ENCODE data around the gene MTLN.
"Not testable (repeated sequence)": the region's sequence is repeated elsewhere in the genome, so short reads cannot be mapped to it uniquely, and the experiment has no call there.

MTLN gene

DNA sequence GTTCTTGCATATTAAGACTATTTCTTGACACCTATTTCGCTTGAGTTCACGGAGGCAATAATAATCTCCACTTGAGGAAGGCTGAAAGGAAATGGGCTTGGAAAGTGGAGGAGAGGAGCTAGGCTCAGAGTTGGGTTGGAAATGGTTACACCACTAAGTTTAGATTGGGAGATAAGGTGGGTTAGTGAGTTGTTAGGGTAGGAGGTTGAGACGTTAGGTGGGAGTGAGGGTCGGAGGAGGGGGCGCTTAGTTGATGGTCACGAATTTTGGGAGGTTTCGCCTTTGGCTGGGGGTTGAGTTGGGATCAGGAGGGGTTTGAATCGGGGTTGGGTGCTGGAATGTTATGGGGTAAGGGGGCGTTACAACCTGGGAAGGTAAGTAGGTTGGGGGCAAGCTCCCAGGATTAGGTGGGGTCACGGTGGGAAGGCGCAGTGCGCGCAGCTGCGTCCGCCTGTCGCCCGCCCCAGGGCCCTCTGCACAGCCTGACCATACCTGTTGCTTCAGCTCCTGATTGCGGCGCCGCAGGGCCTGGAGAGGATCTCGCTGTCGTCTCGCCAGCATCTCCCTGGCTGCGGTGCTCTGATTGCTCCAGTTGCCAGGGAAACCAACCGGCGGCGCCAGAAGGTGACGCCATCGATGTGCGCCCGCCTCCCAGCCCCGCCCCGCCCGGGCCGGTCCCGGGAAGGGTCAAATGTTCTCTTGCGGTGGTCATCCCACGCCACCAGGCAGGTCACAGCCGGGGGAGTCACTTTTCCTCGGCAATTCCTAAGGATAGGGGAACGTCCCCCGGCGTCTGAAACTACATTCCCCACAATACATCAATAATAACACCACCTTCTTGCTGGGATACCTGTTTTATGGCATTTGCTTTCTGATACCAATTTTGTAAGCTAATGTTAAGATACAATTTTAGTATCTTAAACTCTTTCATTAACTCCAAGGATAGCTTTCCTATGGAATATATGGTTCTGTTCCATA is 7.7 kb downstream of the MTLN start, which contains the start of gene NPHP1:
Gene NPHP1, minus strand, starts transcription at position 606 of the 978 bp plus-strand sequence. Its CDS starts 45 bp downstream, at position 561.
- Histone ChIP-seq H3K9me3 (ENCODE audit: control insufficient read depth in 5 of 5, low read length in 5 of 5) (no peaks in the 10 kb centered on the region), H3K27ac (ENCODE audit: low read depth, low read length) (no peak within 1 kb of the TSS), H3K27me3 (ENCODE audit: control insufficient read depth in 5 of 5, insufficient read depth in 4 of 5, low read length in 5 of 5) (no peaks in the 10 kb centered on the region), H3K4me1 (ENCODE audit: control insufficient read depth in 5 of 5, insufficient read depth in 5 of 5, low read length in 5 of 5) (peaks cover 0 to 16% (median 15%) of the 10 kb centered on the region in 5 donors), H3K36me3 (ENCODE audit: control insufficient read depth in 5 of 5, insufficient read depth in 5 of 5, low read length in 5 of 5) (peaks cover 0 to 8% (median 3%) of the 10 kb centered on the region in 5 donors), H3K4me3 (ENCODE audit: low read depth in 1 of 5, low read length in 5 of 5) (peak within 1 kb of the TSS; percentile 86 to 92 (median 90)), H3K9ac (ENCODE audit: low read length in 5 of 5) (peak within 1 kb of the TSS in 4 of 5 donors; percentile 23 to 75 (median 48))

DNA sequence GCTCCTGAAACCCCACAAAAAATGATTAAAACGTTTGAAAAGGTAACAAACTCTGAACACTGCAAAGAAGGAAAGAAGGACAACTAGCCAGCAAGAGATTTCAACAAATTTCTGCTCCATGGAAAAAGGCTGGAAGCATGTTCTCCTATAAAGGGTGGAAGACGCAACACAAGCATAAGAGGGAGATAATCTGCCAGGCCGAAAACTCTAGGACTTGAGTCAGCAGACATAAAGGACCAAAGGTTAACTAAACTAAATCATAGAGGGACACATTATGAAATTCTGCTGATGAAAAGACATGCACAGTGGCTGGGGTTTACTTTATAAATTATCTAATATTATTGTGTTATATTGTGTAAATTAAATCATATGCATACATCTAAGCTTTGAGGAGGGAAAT is 14.3 kb downstream of the MTLN start:
- no peaks in the 10 kb centered on the region for H3K36me3 ChIP-seq (ENCODE audit: control insufficient read depth in 5 of 5, insufficient read depth in 5 of 5, low read length in 5 of 5)
- H3K27ac ChIP-seq (ENCODE audit: low read depth, low read length), result no peak overlapping the region
- no peak overlapping the region for H3K9ac ChIP-seq (ENCODE audit: low read length in 5 of 5)
- no peak overlapping the region for H3K4me3 ChIP-seq (ENCODE audit: low read depth in 1 of 5, low read length in 5 of 5)
- no peaks in the 10 kb centered on the region for H3K4me1 ChIP-seq (ENCODE audit: control insufficient read depth in 5 of 5, insufficient read depth in 5 of 5, low read length in 5 of 5)
- no peaks in the 10 kb centered on the region for H3K27me3 ChIP-seq (ENCODE audit: control insufficient read depth in 5 of 5, insufficient read depth in 4 of 5, low read length in 5 of 5)
- H3K9me3 ChIP-seq (ENCODE audit: control insufficient read depth in 5 of 5, low read length in 5 of 5), result no peaks in the 10 kb centered on the region

DNA sequence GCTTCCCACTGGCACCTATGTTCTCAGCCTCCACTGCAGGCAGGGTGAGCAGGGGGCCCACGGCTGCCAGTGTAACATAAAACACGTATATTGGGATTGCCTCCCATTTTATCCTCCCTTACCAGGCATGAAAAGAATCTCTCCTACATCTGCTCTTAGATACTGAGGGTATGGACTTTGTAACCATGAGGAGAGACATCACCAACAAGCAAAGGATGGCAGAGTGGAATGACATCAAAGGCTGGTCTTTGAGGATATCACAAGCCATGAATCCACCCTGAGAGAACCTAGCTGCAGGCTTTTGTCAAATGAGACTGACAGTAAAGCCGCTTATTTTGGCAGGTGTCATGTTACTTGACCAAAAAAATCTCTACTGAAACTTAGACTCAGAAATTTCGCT is 14.9 kb downstream of the MTLN start:
- no peaks in the 10 kb centered on the region for H3K27me3 ChIP-seq (ENCODE audit: control insufficient read depth in 5 of 5, insufficient read depth in 4 of 5, low read length in 5 of 5)
- no peak overlapping the region for H3K4me3 ChIP-seq (ENCODE audit: low read depth in 1 of 5, low read length in 5 of 5)
- H3K4me1 ChIP-seq (ENCODE audit: control insufficient read depth in 5 of 5, insufficient read depth in 5 of 5, low read length in 5 of 5), result no peaks in the 10 kb centered on the region
- no peaks in the 10 kb centered on the region for H3K9me3 ChIP-seq (ENCODE audit: control insufficient read depth in 5 of 5, low read length in 5 of 5)
- no peak overlapping the region for H3K27ac ChIP-seq (ENCODE audit: low read depth, low read length)
- no peaks in the 10 kb centered on the region for H3K36me3 ChIP-seq (ENCODE audit: control insufficient read depth in 5 of 5, insufficient read depth in 5 of 5, low read length in 5 of 5)
- H3K9ac ChIP-seq (ENCODE audit: low read length in 5 of 5), result no peak overlapping the region

DNA sequence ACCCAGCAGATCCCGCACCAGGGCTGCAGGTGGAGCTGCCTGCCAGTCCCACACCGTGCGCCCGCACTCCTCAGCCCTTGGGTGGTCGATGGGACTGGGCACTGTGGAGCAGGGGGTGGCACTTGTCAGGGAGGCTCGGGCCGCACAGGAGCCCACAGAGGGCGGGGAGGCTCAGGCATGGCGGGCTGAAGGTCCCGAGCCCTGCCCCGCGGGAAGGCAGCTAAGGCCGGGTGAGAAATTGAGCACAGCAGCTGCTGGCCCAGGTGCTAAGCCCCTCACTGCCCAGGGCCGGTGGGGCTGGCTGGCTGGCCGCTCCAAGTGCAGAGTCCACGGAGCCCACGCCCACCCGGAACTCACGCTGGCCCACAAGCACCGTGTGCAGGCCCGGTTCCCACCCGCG is 22.2 kb downstream of the MTLN start:
- H3K9me3 ChIP-seq (ENCODE audit: control insufficient read depth in 5 of 5, low read length in 5 of 5); H3K4me1 ChIP-seq (ENCODE audit: control insufficient read depth in 5 of 5, insufficient read depth in 5 of 5, low read length in 5 of 5); H3K9ac ChIP-seq (ENCODE audit: low read length in 5 of 5); H3K27ac ChIP-seq (ENCODE audit: low read depth, low read length); H3K4me3 ChIP-seq (ENCODE audit: low read depth in 1 of 5, low read length in 5 of 5); H3K36me3 ChIP-seq (ENCODE audit: control insufficient read depth in 5 of 5, insufficient read depth in 5 of 5, low read length in 5 of 5); H3K27me3 ChIP-seq (ENCODE audit: control insufficient read depth in 5 of 5, insufficient read depth in 4 of 5, low read length in 5 of 5): not testable (repeated sequence)

DNA sequence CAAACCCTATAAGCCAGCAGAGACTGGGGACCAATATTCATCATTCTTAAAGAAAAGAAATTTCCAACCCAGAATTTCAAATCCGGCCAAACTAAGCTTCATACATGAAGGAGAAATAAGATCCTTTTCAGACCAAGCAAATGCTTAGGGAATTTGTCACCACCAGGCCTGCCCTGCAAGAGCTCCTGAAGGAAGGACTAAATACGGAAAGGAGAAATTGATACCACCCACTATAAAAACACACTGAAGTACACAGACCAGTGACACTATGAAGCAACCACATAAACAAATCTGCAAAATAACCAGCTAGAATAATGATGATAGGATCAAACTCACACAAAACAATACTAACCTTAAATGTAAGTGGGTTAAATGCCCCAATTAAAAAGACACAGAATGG is 29.9 kb downstream of the MTLN start:
- H3K9me3 ChIP-seq (ENCODE audit: control insufficient read depth in 5 of 5, low read length in 5 of 5), result peaks cover 0 to 14% (median 7%) of the 10 kb centered on the region in 5 donors
- H3K27ac ChIP-seq (ENCODE audit: low read depth, low read length), result no peak overlapping the region
- H3K4me3 ChIP-seq (ENCODE audit: low read depth in 1 of 5, low read length in 5 of 5), result no peak overlapping the region
- no peaks in the 10 kb centered on the region for H3K27me3 ChIP-seq (ENCODE audit: control insufficient read depth in 5 of 5, insufficient read depth in 4 of 5, low read length in 5 of 5)
- H3K4me1 ChIP-seq (ENCODE audit: control insufficient read depth in 5 of 5, insufficient read depth in 5 of 5, low read length in 5 of 5), result no peaks in the 10 kb centered on the region
- no peak overlapping the region for H3K9ac ChIP-seq (ENCODE audit: low read length in 5 of 5)
- H3K36me3 ChIP-seq (ENCODE audit: control insufficient read depth in 5 of 5, insufficient read depth in 5 of 5, low read length in 5 of 5), result peaks cover 0 to 3% (median 0%) of the 10 kb centered on the region in 5 donors

DNA sequence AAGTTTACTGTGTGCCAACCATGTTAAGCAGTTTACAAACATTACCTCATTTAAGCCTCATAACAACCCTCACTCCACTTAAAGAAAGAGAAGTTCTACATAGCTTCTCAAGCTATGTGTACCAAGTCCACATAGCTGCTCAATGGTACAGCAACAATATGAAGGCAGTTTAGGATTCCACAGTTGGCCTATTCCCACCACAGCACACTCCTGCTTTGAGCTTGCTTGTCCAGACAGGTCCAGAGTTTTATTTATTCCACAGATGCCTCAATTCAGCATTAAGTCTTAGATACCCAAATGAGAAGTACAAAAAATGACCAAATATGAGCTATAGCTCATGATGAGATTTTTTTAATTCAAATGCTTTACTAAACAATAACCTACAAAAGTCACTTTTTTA is 32.3 kb downstream of the MTLN start:
- Histone ChIP-seq H3K36me3 (ENCODE audit: control insufficient read depth in 5 of 5, insufficient read depth in 5 of 5, low read length in 5 of 5) (peaks cover 0 to 3% (median 0%) of the 10 kb centered on the region in 5 donors), H3K4me1 (ENCODE audit: control insufficient read depth in 5 of 5, insufficient read depth in 5 of 5, low read length in 5 of 5) (no peaks in the 10 kb centered on the region), H3K27ac (ENCODE audit: low read depth, low read length) (no peak overlapping the region), H3K4me3 (ENCODE audit: low read depth in 1 of 5, low read length in 5 of 5) (no peak overlapping the region), H3K9ac (ENCODE audit: low read length in 5 of 5) (no peak overlapping the region), H3K27me3 (ENCODE audit: control insufficient read depth in 5 of 5, insufficient read depth in 4 of 5, low read length in 5 of 5) (no peaks in the 10 kb centered on the region), H3K9me3 (ENCODE audit: control insufficient read depth in 5 of 5, low read length in 5 of 5) (peaks cover 0 to 10% (median 6%) of the 10 kb centered on the region in 5 donors)

DNA sequence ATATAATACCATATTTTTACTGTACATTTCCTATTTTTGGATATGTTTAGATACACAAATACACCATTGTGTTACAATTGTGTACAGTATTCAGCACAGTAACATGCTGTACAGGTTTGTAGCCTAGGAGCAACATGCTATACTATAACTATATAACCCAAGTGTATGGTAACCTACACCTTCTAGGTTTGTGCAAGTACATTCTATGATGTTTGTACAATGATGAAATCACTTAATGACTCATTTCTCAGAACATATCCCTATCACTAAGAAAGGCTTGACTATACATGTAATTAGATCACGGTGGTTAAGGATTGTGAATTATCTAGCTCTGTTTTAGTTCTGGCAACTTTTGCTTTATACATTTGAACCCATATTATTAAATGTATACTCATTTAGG is 38.8 kb downstream of the MTLN start:
- Histone ChIP-seq H3K36me3 (ENCODE audit: control insufficient read depth in 5 of 5, insufficient read depth in 5 of 5, low read length in 5 of 5) (peaks cover 0 to 3% (median 0%) of the 10 kb centered on the region in 5 donors), H3K27ac (ENCODE audit: low read depth, low read length) (no peak overlapping the region), H3K4me3 (ENCODE audit: low read depth in 1 of 5, low read length in 5 of 5) (no peak overlapping the region), H3K4me1 (ENCODE audit: control insufficient read depth in 5 of 5, insufficient read depth in 5 of 5, low read length in 5 of 5) (no peaks in the 10 kb centered on the region), H3K9ac (ENCODE audit: low read length in 5 of 5) (no peak overlapping the region), H3K9me3 (ENCODE audit: control insufficient read depth in 5 of 5, low read length in 5 of 5) (no peaks in the 10 kb centered on the region), H3K27me3 (ENCODE audit: control insufficient read depth in 5 of 5, insufficient read depth in 4 of 5, low read length in 5 of 5) (no peaks in the 10 kb centered on the region)

DNA sequence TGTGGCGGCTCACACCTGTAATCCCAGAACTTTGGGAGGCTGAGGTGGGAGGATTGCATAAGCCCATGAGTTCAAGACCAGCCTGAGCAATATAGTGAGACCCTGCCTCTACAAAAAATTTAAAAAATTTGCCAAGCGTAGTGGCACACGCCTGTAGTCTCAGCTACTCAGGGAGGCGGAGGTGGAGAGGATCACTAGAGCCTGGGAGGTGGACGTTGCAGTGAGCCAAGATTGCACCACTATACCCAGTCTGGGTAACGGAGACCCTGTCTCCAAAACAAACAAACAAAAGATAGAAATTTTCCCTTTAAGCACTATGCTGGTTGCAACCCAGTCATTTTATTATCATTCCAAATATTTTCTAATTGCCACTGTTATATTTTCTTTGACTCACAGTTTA is 39.8 kb downstream of the MTLN start:
- Histone ChIP-seq H3K27me3 (ENCODE audit: control insufficient read depth in 5 of 5, insufficient read depth in 4 of 5, low read length in 5 of 5) (no peaks in the 10 kb centered on the region), H3K9ac (ENCODE audit: low read length in 5 of 5) (no peak overlapping the region), H3K9me3 (ENCODE audit: control insufficient read depth in 5 of 5, low read length in 5 of 5) (no peaks in the 10 kb centered on the region), H3K36me3 (ENCODE audit: control insufficient read depth in 5 of 5, insufficient read depth in 5 of 5, low read length in 5 of 5) (no peaks in the 10 kb centered on the region), H3K4me3 (ENCODE audit: low read depth in 1 of 5, low read length in 5 of 5) (no peak overlapping the region), H3K27ac (ENCODE audit: low read depth, low read length) (no peak overlapping the region), H3K4me1 (ENCODE audit: control insufficient read depth in 5 of 5, insufficient read depth in 5 of 5, low read length in 5 of 5) (no peaks in the 10 kb centered on the region)

DNA sequence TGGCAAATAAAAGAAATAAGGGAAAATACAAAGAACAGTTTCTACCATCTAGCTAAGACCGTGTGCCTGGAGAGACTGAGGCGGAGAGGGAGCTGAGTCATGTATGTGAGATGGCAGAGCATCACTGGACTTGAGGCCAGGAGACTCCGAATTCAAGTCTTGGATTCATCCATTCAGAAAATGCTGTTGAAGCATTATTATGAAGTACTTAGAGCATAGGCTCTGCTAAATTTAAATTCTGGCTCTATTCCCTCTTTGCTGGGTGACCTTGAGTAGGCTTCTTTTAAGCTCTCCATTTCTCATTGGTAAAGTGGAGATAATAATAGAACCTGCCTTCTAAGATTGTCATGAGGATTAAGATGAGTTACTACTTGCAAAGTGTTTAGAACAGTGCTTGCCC is 42.2 kb downstream of the MTLN start:
- no peaks in the 10 kb centered on the region for H3K4me1 ChIP-seq (ENCODE audit: control insufficient read depth in 5 of 5, insufficient read depth in 5 of 5, low read length in 5 of 5)
- H3K4me3 ChIP-seq (ENCODE audit: low read depth in 1 of 5, low read length in 5 of 5), result no peak overlapping the region
- H3K27ac ChIP-seq (ENCODE audit: low read depth, low read length), result no peak overlapping the region
- no peaks in the 10 kb centered on the region for H3K27me3 ChIP-seq (ENCODE audit: control insufficient read depth in 5 of 5, insufficient read depth in 4 of 5, low read length in 5 of 5)
- no peaks in the 10 kb centered on the region for H3K9me3 ChIP-seq (ENCODE audit: control insufficient read depth in 5 of 5, low read length in 5 of 5)
- no peak overlapping the region for H3K9ac ChIP-seq (ENCODE audit: low read length in 5 of 5)
- H3K36me3 ChIP-seq (ENCODE audit: control insufficient read depth in 5 of 5, insufficient read depth in 5 of 5, low read length in 5 of 5), result no peaks in the 10 kb centered on the region

DNA sequence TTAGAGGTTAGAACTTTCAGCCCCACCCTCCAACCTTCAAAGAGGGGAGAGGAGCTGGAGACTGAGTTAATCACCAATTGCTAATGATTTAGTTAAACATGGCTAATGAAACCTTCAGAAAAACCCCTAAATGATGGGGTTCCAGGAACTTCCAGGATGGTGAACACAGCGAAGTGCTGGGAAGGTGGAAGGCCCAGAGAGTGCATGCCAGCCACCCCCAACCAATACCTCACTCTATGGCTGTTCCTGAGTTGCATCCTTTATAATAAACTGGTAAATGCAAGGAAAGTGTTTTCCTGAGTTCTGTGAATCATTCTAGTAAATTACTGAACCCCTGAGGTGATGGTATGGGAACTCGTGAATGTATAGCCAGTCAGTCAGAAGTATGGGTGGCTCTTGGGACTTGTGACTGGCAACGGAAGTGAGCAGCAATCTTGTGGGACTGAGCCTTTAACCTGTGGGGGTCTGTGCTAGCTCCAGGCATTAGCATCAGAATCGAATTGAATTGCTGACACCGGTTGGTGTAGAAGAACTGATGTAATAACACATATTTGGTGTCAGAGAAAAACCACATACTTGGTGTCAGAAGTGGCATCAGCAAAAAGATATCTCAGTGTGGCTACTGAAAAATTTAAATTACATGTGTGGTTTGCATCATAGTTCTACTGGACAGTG is 44.9 kb downstream of the MTLN start:
- Histone ChIP-seq H3K4me3 (ENCODE audit: low read depth in 1 of 5, low read length in 5 of 5) (no peak overlapping the region), H3K27ac (ENCODE audit: low read depth, low read length) (no peak overlapping the region), H3K36me3 (ENCODE audit: control insufficient read depth in 5 of 5, insufficient read depth in 5 of 5, low read length in 5 of 5) (peaks cover 0 to 2% (median 0%) of the 10 kb centered on the region in 5 donors), H3K4me1 (ENCODE audit: control insufficient read depth in 5 of 5, insufficient read depth in 5 of 5, low read length in 5 of 5) (no peaks in the 10 kb centered on the region), H3K9me3 (ENCODE audit: control insufficient read depth in 5 of 5, low read length in 5 of 5) (no peaks in the 10 kb centered on the region), H3K9ac (ENCODE audit: low read length in 5 of 5) (no peak overlapping the region), H3K27me3 (ENCODE audit: control insufficient read depth in 5 of 5, insufficient read depth in 4 of 5, low read length in 5 of 5) (no peaks in the 10 kb centered on the region)

Measured in subcutaneous abdominal adipose tissue (tissue), 5 donors.